ENCODE data around the gene MEIS1.
A peak's percentile ranks its signal among the peaks of the same experiment; 100 is the strongest.

MEIS1 gene

DNA sequence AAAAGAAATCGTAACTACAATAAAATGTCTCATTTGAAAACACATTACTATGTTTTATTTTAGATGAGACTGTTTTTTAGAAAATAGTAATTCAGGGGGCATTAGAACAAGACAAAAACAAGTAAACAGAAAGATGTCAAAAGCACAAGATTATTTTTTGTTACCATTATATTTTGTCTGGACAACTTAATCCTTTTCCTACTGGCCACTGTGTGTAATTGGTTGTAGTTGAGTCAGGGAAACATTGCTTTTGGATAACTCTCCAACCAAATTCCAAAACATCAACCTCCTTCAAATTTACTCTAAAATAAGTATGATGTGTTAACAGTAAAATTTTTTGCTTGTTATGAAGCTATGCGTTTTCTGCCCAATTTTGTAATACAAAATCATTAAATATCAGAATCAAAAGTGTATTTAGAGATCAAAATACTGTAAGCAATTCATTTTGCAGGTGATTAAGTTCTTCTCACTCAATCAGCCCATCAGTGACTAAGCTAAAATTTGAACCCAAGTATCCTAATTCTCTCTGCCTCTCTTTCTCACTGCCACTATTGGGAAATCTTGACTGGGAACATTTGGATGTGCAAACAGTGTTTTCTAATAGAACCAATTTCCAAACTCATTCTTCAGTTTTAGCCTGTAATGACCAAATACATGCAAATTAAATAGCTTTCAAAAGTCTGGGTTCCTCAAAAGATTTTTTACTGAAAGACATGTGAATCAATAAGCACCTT is 11.4 kb upstream of the MEIS1 start:
- Mint-ChIP-seq H3K27ac (peak overlapping the region in 2 of 3 experiments; percentile 50 to 98), H3K4me3 (peak overlapping the region in 1 of 3 experiments; percentile 22), H3K27me3 (ENCODE audit: low read depth) (peaks cover 59% of the 10 kb centered on the region), H3K36me3 (ENCODE audit: low read depth) (no peaks in the 10 kb centered on the region), H3K4me1 (peaks cover 31% of the 10 kb centered on the region), H3K9me3 (no peaks in the 10 kb centered on the region)
- TF ChIP-seq, protein P1, sequence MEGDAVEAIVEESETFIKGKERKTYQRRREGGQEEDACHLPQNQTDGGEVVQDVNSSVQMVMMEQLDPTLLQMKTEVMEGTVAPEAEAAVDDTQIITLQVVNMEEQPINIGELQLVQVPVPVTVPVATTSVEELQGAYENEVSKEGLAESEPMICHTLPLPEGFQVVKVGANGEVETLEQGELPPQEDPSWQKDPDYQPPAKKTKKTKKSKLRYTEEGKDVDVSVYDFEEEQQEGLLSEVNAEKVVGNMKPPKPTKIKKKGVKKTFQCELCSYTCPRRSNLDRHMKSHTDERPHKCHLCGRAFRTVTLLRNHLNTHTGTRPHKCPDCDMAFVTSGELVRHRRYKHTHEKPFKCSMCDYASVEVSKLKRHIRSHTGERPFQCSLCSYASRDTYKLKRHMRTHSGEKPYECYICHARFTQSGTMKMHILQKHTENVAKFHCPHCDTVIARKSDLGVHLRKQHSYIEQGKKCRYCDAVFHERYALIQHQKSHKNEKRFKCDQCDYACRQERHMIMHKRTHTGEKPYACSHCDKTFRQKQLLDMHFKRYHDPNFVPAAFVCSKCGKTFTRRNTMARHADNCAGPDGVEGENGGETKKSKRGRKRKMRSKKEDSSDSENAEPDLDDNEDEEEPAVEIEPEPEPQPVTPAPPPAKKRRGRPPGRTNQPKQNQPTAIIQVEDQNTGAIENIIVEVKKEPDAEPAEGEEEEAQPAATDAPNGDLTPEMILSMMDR (IDR thresholded peaks at IDR 0.05; ENCODE audit: unreplicated experiment in 3 of 3), result no peak

DNA sequence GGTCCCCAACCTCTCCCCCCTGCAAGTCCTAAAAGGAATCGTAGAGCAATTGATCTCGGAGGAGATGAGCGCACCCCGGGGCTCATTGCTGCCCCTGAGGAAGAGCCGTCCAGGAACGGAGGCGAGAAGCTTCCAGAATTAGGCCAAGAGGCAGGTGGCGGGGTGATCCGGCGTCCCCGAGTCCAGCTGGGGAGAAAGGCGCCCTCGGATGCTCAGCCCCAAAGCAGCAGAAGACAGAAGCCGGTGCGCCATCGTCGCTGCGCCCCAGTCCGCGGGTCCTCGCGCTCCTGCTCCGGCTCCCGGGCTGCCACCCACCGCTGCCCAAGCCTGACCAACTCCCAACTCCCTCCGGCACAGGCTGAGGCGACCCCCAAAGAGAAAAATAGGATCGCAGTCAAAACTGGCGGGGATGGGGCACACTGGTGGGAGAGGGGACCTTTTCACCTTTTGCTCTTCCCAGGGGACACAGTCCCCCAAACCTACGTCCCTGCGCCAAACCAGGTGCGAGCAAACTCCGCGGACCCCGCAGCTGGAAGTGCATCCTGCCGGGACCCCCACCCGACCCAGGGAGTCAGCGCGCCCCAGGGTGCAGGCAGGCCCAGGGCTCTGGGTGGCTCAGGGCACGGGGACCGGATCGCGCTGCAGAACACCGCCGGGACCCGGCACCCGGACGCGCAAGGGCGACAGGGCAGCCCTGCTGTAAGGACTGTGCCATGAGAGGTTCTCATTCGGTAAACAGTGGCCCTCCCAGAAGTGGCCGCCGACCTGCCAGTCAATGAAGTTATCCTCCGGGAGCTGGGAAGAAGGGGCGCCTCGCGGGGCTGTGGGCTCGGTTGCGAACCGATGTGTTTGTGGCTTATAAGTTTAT is 8.4 kb upstream of the MEIS1 start:
- Mint-ChIP-seq H3K4me1 (peaks cover 44% of the 10 kb centered on the region), H3K4me3 (peak overlapping the region; percentile 89 to 93 (median 91)), H3K27ac (peak overlapping the region; percentile 98 to 99 (median 99)), H3K9me3 (no peaks in the 10 kb centered on the region), H3K27me3 (ENCODE audit: low read depth) (peaks cover 67% of the 10 kb centered on the region), H3K36me3 (ENCODE audit: low read depth) (no peaks in the 10 kb centered on the region)
- TF ChIP-seq, protein P1 (IDR thresholded peaks at IDR 0.05; ENCODE audit: unreplicated experiment in 3 of 3), result no peak

- H3K4me1 Mint-ChIP-seq, result peaks cover 38% of the 10 kb centered on the region
These were observed 7.6 kb upstream of the MEIS1 start for GRCh38 chr2:66427300-66427699.

GRCh38 chr2:66428986-66429612 is 5.8 kb upstream of the MEIS1 start:
- H3K4me3 Mint-ChIP-seq, result peak overlapping the region; percentile 56 to 98 (median 91)
- H3K27me3 Mint-ChIP-seq (ENCODE audit: low read depth), result peaks cover 60% of the 10 kb centered on the region
- peaks cover 38% of the 10 kb centered on the region for H3K4me1 Mint-ChIP-seq
- H3K27ac Mint-ChIP-seq, result peak overlapping the region; percentile 96 to 99 (median 98)
- TF ChIP-seq, protein P1 (IDR thresholded peaks at IDR 0.05; ENCODE audit: unreplicated experiment in 3 of 3), result peak; percentile 72 to 80 (median 79)
- H3K36me3 Mint-ChIP-seq (ENCODE audit: low read depth), result no peaks in the 10 kb centered on the region
- no peaks in the 10 kb centered on the region for H3K9me3 Mint-ChIP-seq

More at GRCh38 chr2:66427300-66427699, 7.6 kb upstream of the MEIS1 start:
- H3K9me3 Mint-ChIP-seq, result no peaks in the 10 kb centered on the region
- peaks cover 66% of the 10 kb centered on the region for H3K27me3 Mint-ChIP-seq (ENCODE audit: low read depth)
- TF ChIP-seq, protein P1 (IDR thresholded peaks at IDR 0.05; ENCODE audit: unreplicated experiment in 3 of 3), result no peak
- H3K27ac Mint-ChIP-seq, result peak overlapping the region; percentile 94 to 99 (median 98)
- no peaks in the 10 kb centered on the region for H3K36me3 Mint-ChIP-seq (ENCODE audit: low read depth)
- peak overlapping the region; percentile 89 to 93 (median 91) for H3K4me3 Mint-ChIP-seq

DNA sequence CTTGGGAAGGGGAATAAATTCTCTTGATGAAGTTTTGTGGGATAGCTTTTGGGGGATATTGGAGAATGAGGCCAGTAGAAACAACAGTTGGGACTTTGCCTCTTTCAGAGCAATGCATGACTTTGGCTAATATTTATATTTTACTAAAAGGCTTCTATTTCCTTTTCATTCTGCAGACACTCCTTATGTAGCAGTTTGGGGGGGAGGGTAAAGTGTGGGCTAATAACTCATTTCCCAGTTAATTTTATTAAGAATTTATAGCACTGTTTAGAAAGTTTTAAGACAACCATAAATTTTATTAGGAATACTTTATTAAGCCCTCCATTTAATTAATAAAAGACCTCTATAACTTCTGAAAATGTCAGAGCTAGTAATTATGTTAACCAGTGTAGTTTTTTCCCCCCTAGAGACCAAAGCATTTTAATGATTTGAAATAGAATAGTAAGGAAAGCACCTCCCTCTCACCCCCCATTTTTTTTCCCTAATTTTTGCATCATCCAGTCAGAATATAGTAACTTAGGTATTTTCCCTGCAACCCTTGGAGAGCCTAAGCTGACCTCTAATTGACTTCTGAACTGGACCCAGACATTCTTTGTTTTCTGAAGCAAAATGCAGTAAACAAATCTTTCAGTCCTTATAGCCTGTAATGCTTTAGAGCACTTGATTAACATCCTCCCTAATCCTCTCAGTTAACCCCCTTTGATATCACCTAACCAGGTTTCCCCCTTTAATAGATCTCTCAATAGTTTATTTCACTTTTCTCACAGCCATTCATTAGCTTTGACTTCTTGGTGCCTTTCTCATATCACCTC is 5.0 kb upstream of the MEIS1 start:
- H3K27me3 Mint-ChIP-seq (ENCODE audit: low read depth), result peaks cover 53% of the 10 kb centered on the region
- H3K9me3 Mint-ChIP-seq, result peaks cover under 1% of the 10 kb centered on the region
- peak overlapping the region; percentile 76 to 98 (median 98) for H3K4me3 Mint-ChIP-seq
- peak overlapping the region; percentile 91 to 99 (median 98) for H3K27ac Mint-ChIP-seq
- peaks cover 36% of the 10 kb centered on the region for H3K4me1 Mint-ChIP-seq
- TF ChIP-seq, protein P1 (IDR thresholded peaks at IDR 0.05; ENCODE audit: unreplicated experiment in 3 of 3), result no peak
- H3K36me3 Mint-ChIP-seq (ENCODE audit: low read depth), result no peaks in the 10 kb centered on the region
